Measurements from ENCODE around the gene MCAM.

- TF ChIP-seq POLR2A (IDR thresholded peaks at IDR 0.05) (no peak), CTCF (IDR thresholded peaks at IDR 0.05) (no peak)
Measured at GRCh38 chr11:119365071-119365591, 48.2 kb upstream of the MCAM start.
